Right atrium auricular region (tissue), 2 donors: Measurements from ENCODE around the gene B3GALT4. TPM values are rescaled to one million over a fixed set of nuclear protein-coding genes. Genes with fewer than 3 reads are reported as not detected.

Experiments
- DNase-seq: peaks from one replicate; pipeline ENCODE4 v3.0.0-alpha.2; 2019; ENCODE audit warnings: low spot score
- H3K27ac ChIP-seq, 2 donors: fragments of 200-600 bp; sonication (generic); 1 replicate in 1 of 2; 2 replicates in 1 of 2; pipeline ENCODE4 v1.5.1; 2016 to 2019
- H3K27me3 ChIP-seq, 2 donors: fragments of 200-600 bp; sonication (generic); one replicate each; pipeline versions ENCODE4 v1.5.1 to v1.6.0; 2017 to 2019
- H3K36me3 ChIP-seq: fragments of 200-600 bp; sonication (generic); one replicate; pipeline ENCODE4 v1.5.1; 2016
- H3K4me1 ChIP-seq, 2 donors: fragments of 200-600 bp; sonication (generic); one replicate each; pipeline versions ENCODE4 v1.5.1 to v1.6.0; 2017 to 2019
- H3K4me3 ChIP-seq, 2 donors: fragments of 200-600 bp; sonication (generic); 1 replicate in 1 of 2; 2 replicates in 1 of 2; pipeline ENCODE4 v1.5.1; 2017 to 2019; ENCODE audit warnings: mild to moderate bottlenecking in 1 of 2, moderate library complexity in 1 of 2
- H3K9me3 ChIP-seq, 2 donors: fragments of 200-600 bp; sonication (generic); one replicate each; pipeline ENCODE4 v1.5.1; 2019
- CTCF ChIP-seq, 2 donors: fragments of 200-600 bp; sonication (generic); IDR thresholded peaks; one replicate each; pipeline ENCODE4 v1.5.1; 2019; ENCODE audit warnings: antibody characterized with exemption in 2 of 2
- total RNA-seq, 2 donors: library from RNA; depleted of rRNA; stranded (reverse); fragments of >200 nt; gene quantifications; one replicate each; pipeline ENCODE4 v1.1.0, GENCODE V29; 2016

Gene B3GALT4
- total RNA-seq, 2 donors from 2014 or later: 9.4 to 12.1 TPM

DNA sequence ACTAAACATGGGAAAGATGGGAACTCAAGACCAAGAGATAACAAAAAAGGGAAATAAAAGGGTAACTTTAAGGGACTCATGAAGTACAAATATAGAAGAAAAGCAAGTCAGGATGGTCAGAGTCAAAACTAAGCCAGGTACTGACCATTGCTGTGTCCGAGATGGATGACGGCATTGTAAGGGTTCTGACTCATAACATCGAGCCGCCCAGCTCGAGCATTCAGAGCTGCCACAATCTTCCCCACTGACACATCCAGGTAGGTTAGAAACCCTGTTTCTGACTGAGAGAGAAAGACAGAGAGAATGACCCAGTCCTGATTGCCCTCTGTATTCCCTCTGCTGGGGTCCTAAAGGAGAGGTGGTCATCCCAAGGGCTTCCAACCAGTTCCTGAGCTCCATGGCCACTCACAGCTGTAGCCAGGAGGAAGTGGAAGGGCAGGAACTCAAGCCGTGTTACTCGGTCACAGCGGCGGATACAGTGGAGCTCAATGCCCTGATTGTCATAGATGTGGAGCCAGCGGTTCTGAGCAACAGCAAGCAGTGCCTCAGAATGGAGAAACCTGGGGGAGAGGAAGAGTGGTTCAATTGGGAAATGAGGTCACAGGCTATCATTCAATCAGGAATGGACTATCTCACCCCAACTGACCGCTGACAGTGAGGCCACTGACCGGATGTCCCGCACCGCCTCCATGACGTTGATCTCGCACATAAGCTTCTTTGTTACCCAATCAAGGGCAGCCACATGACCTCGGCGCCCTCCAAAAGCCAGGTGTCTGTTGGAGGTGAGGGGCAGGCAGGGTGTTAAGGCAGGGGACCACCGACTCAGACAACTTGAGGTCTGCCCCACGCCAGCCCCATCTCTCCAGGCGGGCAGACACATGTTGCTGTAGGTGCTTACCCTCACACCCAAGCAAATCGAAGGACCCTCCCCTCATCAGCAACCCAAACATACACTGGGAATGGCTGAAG, 10.3 kb downstream of the B3GALT4 start:
- no peak for DNase-seq
- no peak overlapping the region for H3K4me3 ChIP-seq
- peaks cover 50% of the 10 kb centered on the region for H3K36me3 ChIP-seq
- TF ChIP-seq CTCF (IDR thresholded peaks at IDR 0.05): no peak
- H3K27ac ChIP-seq: no peak overlapping the region
- no peaks in the 10 kb centered on the region for H3K9me3 ChIP-seq
- peaks cover 0 to 24% of the 10 kb centered on the region in 2 donors for H3K4me1 ChIP-seq
- no peaks in the 10 kb centered on the region for H3K27me3 ChIP-seq

DNA sequence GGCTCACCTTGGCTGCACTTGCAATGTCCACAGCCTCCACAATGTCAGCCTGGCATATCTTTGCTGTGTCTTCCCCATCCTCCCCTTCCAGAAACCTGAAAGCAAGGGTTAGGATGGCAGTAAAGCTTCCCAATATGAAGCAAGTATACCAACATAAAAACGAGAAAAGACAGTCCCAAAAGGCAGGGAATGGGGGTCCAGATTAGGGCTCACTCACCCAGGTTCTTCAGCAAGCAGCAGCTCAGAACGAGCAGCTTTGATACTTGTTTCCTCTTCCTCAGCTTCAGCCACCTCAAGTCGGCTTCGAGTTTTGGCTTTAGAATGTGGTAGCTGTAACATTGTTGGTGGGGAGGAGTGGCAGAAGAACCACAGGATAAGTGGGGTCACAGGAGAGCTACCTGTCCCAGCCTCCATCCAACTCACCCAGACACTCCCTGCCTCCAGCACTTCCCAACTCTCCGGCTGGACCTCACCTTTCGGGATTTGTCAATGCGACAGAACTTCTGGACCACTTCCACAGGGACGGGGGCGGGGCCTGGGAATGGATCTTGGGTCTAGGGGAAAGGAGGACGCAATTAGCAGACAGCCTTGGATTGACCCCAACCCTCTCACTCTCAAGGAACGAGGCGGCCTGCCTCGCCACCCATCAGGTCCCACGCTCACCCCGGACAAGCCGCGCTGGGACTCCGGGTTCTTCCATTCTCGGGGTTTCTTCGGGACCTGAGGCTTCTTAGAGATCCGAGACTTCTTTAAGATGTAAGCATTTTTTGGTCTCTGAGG, 11.4 kb downstream of the B3GALT4 start:
- peaks cover 0 to 24% of the 10 kb centered on the region in 2 donors for H3K4me1 ChIP-seq
- H3K27me3 ChIP-seq: no peaks in the 10 kb centered on the region
- no peaks in the 10 kb centered on the region for H3K9me3 ChIP-seq
- peak overlapping the region; percentile 84 to 86 for H3K27ac ChIP-seq
- peak overlapping the region; percentile 70 to 72 for H3K4me3 ChIP-seq
- no peak for DNase-seq
- no peak for TF ChIP-seq CTCF (IDR thresholded peaks at IDR 0.05)
- H3K36me3 ChIP-seq: peaks cover 54% of the 10 kb centered on the region

DNA sequence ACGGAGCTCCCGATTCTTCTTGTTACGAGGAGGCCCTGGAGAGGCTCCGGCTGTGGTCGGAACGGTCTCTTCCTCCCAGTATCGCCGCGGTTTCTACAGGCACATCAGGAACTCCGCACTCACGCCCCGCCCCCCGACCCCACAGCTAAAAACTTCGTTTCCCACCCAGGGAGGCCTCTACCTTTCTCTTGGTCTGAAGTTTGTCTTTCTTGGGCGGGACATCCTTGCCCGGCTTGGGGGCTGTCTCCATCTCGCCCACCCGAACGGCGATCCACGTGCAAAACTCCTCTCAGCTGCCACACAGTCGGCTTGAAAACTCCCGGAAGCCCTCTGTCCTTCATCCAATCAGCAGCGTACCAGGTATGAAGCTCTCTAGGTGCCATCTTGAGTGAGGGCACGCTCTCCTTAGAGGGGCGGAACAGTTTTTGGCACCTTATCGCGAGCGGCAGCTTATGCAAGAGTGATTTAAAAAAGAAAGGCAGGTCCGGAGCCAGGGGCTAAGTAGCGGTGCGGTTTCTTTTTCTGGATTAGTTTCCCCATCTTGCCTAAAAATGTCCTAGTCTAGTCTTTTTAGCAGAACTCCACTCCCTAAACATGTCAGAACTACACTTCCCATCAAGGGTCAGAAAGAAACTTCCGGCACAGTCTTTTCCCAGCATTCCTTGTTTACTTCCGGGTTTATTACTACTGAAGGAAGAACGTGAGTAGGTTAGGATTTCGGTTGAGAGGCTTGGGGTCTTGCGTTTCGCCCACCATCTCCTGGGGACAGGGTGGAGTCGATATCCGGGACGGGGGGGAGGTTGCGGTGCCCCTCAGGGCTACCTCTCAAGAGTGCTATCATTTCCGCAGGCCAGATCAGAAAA, 12.2 kb downstream of the B3GALT4 start, which contains the start of the genes PFDN6 and WDR46:
Gene PFDN6, plus strand, starts transcription at position 681 of the 863 bp plus-strand sequence. CDS start 256 bp downstream, outside the sequence.
Gene WDR46, minus strand, starts transcription at position 319 of the 863 bp plus-strand sequence. Its CDS starts 69 bp downstream, at position 250.
- peaks cover 0 to 24% of the 10 kb centered on the region in 2 donors for H3K4me1 ChIP-seq
- peak within 1 kb of the TSS; percentile 70 to 72 for H3K4me3 ChIP-seq
- TF ChIP-seq CTCF (IDR thresholded peaks at IDR 0.05): no peak
- peak; percentile 89 for DNase-seq
- H3K27me3 ChIP-seq: no peaks in the 10 kb centered on the region
- peaks cover 48% of the 10 kb centered on the region for H3K36me3 ChIP-seq
- no peaks in the 10 kb centered on the region for H3K9me3 ChIP-seq
- H3K27ac ChIP-seq: peak within 1 kb of the TSS; percentile 84 to 86

DNA sequence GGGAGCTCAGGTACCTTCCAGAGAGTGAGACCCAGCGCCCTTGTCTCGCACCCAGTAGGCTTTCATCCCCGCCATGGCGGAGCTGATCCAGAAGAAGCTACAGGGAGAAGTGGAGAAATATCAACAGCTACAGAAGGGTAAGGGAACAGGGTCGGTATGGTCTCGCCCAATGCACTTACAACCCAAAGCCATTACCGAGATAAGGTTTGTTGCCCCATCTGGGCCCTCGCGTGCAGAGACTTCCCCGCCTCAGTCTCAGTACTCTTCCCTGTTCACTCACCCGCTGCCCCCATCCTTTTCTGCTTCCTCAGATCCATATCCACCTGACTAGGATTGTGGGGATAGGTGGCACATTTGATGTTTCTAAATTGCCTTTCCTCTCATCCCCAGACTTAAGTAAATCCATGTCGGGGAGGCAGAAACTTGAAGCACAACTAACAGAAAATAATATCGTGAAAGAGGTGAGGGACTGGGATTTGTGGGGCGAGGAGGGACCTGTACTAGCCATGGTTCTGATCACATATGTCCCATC, 12.9 kb downstream of the B3GALT4 start:
- no peaks in the 10 kb centered on the region for H3K27me3 ChIP-seq
- peak overlapping the region; percentile 84 to 86 for H3K27ac ChIP-seq
- peak overlapping the region; percentile 70 to 72 for H3K4me3 ChIP-seq
- no peak for DNase-seq
- peaks cover 45% of the 10 kb centered on the region for H3K36me3 ChIP-seq
- no peak for TF ChIP-seq CTCF (IDR thresholded peaks at IDR 0.05)
- H3K4me1 ChIP-seq: peaks cover 0 to 24% of the 10 kb centered on the region in 2 donors
- no peaks in the 10 kb centered on the region for H3K9me3 ChIP-seq

DNA sequence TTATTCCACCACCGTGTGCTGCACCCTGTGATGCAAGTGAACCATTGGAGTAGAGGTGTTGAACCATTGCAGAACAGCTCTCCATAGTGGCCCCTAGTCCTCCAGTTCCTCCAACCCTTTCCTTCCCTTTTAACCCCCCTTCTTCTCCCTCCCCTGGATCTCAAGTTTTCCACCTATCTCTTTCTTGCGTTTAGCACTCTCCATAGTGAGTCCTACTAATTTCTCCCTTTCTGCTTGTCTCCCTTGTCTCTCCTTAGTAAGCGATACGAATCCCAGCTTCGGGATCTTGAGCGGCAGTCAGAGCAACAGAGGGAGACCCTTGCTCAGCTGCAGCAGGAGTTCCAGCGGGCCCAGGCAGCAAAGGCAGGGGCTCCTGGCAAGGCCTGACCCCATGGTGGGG, 13.5 kb downstream of the B3GALT4 start:
- no peak for DNase-seq
- Histone ChIP-seq H3K4me3 (peak overlapping the region in 1 of 2 donors; percentile 70), H3K4me1 (peaks cover 0 to 24% of the 10 kb centered on the region in 2 donors), H3K36me3 (peaks cover 46% of the 10 kb centered on the region), H3K9me3 (no peaks in the 10 kb centered on the region), H3K27ac (no peak overlapping the region), H3K27me3 (no peaks in the 10 kb centered on the region)
- no peak for TF ChIP-seq CTCF (IDR thresholded peaks at IDR 0.05)
